Panc1 (cell line): ENCODE measurements around the gene PDIK1L. TPM values are rescaled to one million over a fixed set of nuclear protein-coding genes. Genes with fewer than 3 reads are reported as not detected.

Source experiments
- ATAC-seq: fragments of 200-7000 bp; cut with Tn5 transposase; 2 replicates; pipeline ENCODE4 v1.9.1; 2020; ENCODE audit warnings: mild to moderate bottlenecking, moderate library complexity
- BruUV-seq: library from RNA; stranded (reverse); fragments of 400-500 nt; replicated peaks from 2 replicates; lab custom pipeline; 2021; lab: Mats Ljungman, UMichigan
- CTCF ChIA-PET: fragments of 300-600 bp; sonication (Branson Sonifier 250); formaldehyde crosslinking; loops from one replicate; lab custom pipeline; 2022; ENCODE audit warnings: antibody characterized with exemption; lab: Charles Lee
- POLR2A ChIA-PET: fragments of 300-600 bp; sonication (Branson Sonifier 250); formaldehyde crosslinking; loops from one replicate; lab custom pipeline; 2022; ENCODE audit warnings: antibody characterized with exemption; lab: Charles Lee
- DNase-seq: peaks from one replicate; pipeline ENCODE4 v3.0.0-alpha.2; 2010; ENCODE audit warnings: low read depth, low spot score
- H3K27ac ChIP-seq: 2 replicates; pipeline ENCODE4 v1.5.1; 2011; ENCODE audit warnings: mild to moderate bottlenecking, low read length, inconsistent platforms
- H3K27me3 ChIP-seq: fragments of 200-500 bp; sonication (Bioruptor generic); 2 replicates; pipeline ENCODE4 v1.6.0; 2014; ENCODE audit warnings: low read length, inconsistent platforms; ENCODE audit not compliant: control insufficient read depth, insufficient read depth
- H3K36me3 ChIP-seq: fragments of 200-500 bp; sonication (Bioruptor generic); 2 replicates; pipeline ENCODE4 v1.5.1; 2014; ENCODE audit warnings: inconsistent platforms, mild to moderate bottlenecking, low read length, moderate library complexity; ENCODE audit not compliant: control insufficient read depth, insufficient read depth
- H3K4me1 ChIP-seq: 2 replicates; pipeline ENCODE4 v1.5.1; 2011; ENCODE audit warnings: inconsistent platforms, mild to moderate bottlenecking, low read length, moderate library complexity; ENCODE audit not compliant: control insufficient read depth, insufficient read depth
- H3K4me3 ChIP-seq, 2 experiments: 2 replicates each; pipeline ENCODE4 v1.5.1; 2011 to 2012; ENCODE audit warnings: low read depth in 2 of 2, low read length in 2 of 2, mild to moderate bottlenecking in 2 of 2, inconsistent platforms in 1 of 2, moderate library complexity in 1 of 2
- H3K9me3 ChIP-seq: fragments of 200-500 bp; sonication (Bioruptor generic); 2 replicates; pipeline ENCODE4 v1.5.1; 2014; ENCODE audit warnings: low read depth, mild to moderate bottlenecking, inconsistent platforms, low read length, moderate library complexity; ENCODE audit not compliant: control insufficient read depth, insufficient read depth
- CTCF ChIP-seq: fragments of 450-650 bp; IDR thresholded peaks from 2 replicates; pipeline ENCODE4 v1.5.1; 2017; ENCODE audit warnings: mild to moderate bottlenecking
- POLR2AphosphoS5 ChIP-seq: IDR thresholded peaks from 2 replicates; pipeline ENCODE4 v1.6.1; 2012; ENCODE audit warnings: mild to moderate bottlenecking, low read depth, low read length, moderate library complexity
- REST ChIP-seq, 2 experiments: IDR thresholded peaks; 2 replicates each; pipeline ENCODE4 v1.6.1; 2011 to 2012; ENCODE audit warnings: low read depth in 2 of 2, control low read depth in 1 of 2, low read length in 1 of 2, mild to moderate bottlenecking in 1 of 2, moderate library complexity in 1 of 2; ENCODE audit not compliant: insufficient read depth in 1 of 2
- SIN3A ChIP-seq: IDR thresholded peaks from 2 replicates; pipeline ENCODE4 v1.6.1; 2012; ENCODE audit warnings: low read depth, mild to moderate bottlenecking, low read length, moderate library complexity, borderline replicate concordance; ENCODE audit not compliant: insufficient read depth
- TCF7L2 ChIP-seq: IDR thresholded peaks from 2 replicates; pipeline ENCODE4 v1.6.1; 2011; ENCODE audit warnings: mild to moderate bottlenecking, low read depth, low read length, inconsistent platforms
- in situ Hi-C: cut with HindIII; loops from 2 replicates; pipeline ENCODE4 v1.10.0; 2016; ENCODE audit warnings: low sequenced_read_pairs, low pct_unique_long_range_greater_than_20kb
- intact Hi-C: fragments of 100-400 bp; cut with micrococcal nuclease; formaldehyde crosslinking; loops from one replicate; pipeline ENCODE4 v1.10.0; 2022; ENCODE audit not compliant: unreplicated experiment
- total RNA-seq: library from RNA; stranded (reverse); gene quantifications from one replicate; pipeline ENCODE4 v1.2.1, GENCODE V29; 2021; ENCODE audit not compliant: unreplicated experiment

The PDIK1L gene
- total RNA-seq, 1 experiment from 2014 or later: 8.0 TPM

- Histone ChIP-seq H3K27me3 (no peaks in the 10 kb centered on the region), H3K4me1 (no peaks in the 10 kb centered on the region; the same call in 1 of the 2 replicates), H3K27ac (no peak overlapping the region), H3K36me3 (no peaks in the 10 kb centered on the region), H3K4me3 (no peak overlapping the region), H3K9me3 (no peaks in the 10 kb centered on the region)
- intact Hi-C loops: no loop called here
- in situ Hi-C loops: no loop called here
- ATAC-seq (0 out of 2 replicates have a peak, but pooled peaks have one; percentile 22), DNase-seq (no peak)
- ChIA-PET POLR2A (no interaction called here), CTCF (no interaction called here)
- TF ChIP-seq CTCF: no peak
- no peak for TF ChIP-seq SIN3A
- TF ChIP-seq REST (IDR thresholded peaks at IDR 0.05; ENCODE audit: insufficient read depth in 1 of 2, low read depth in 2 of 2, low read length in 1 of 2): no peak
- TF ChIP-seq TCF7L2: no peak
- no peak for TF ChIP-seq POLR2AphosphoS5
- no TSS peak for BruUV-seq
These were observed 42.4 kb downstream of the PDIK1L start for GRCh38 chr1:26153966-26154532.

- Histone ChIP-seq H3K27ac (no peak overlapping the region), H3K27me3 (no peaks in the 10 kb centered on the region), H3K36me3 (no peaks in the 10 kb centered on the region), H3K9me3 (no peaks in the 10 kb centered on the region), H3K4me1 (no peaks in the 10 kb centered on the region; the same call in 1 of the 2 replicates), H3K4me3 (no peak overlapping the region)
- BruUV-seq: no TSS peak
- TF ChIP-seq SIN3A: no peak
- ChIA-PET CTCF (no interaction called here), POLR2A (no interaction called here)
- intact Hi-C loops: no loop called here
- DNase-seq (no peak), ATAC-seq (no peak)
- in situ Hi-C loops: no loop called here
These were observed 43.1 kb downstream of the PDIK1L start for GRCh38 chr1:26154750-26155149.
